GM19328 (cell line): ENCODE data around the gene GLS2.
"Not testable (repeated sequence)": the region's sequence is repeated elsewhere in the genome, so short reads cannot be mapped to it uniquely, and the experiment has no call there.

Source experiments
- ATAC-seq: cut with Tn5 transposase; IDR thresholded peaks from one replicate; pipeline ENCODE4 v1.9.1; 2021; ENCODE audit warnings: mild to moderate bottlenecking, moderate library complexity; ENCODE audit not compliant: unreplicated experiment

The GLS2 gene

DNA sequence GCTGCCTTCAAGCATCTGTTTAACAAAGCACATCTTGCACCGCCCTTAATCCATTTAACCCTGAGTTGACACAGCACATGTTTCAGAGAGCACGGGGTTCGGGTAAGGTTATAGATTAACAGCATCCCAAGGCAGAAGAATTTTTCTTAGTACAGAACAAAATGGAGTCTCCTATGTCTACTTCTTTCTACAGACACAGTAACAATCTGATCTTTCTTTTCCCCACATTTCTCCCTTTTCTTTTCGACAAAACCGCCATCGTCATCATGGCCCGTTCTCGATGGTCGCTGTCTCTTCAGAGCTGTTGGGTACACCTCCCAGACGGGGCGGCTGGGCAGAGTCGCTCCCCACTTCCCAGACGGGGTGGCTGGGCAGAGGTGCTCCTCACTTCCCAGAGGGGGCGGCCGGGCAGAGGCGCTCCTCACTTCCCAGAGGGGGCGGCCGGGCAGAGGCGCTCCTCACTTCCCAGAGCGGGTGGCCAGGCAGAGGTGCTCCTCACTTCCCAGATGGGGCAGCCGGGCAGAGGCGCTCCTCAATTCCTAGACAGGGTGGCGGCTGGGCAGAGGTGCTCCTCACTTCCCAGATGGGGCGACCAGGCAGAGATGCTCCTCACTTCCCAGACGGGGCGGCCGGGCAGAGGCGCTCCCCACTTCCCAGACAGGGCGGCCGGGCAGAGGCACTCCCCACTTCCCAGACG, 5.6 kb upstream of the GLS2 start:
- ATAC-seq, result not testable (repeated sequence)

DNA sequence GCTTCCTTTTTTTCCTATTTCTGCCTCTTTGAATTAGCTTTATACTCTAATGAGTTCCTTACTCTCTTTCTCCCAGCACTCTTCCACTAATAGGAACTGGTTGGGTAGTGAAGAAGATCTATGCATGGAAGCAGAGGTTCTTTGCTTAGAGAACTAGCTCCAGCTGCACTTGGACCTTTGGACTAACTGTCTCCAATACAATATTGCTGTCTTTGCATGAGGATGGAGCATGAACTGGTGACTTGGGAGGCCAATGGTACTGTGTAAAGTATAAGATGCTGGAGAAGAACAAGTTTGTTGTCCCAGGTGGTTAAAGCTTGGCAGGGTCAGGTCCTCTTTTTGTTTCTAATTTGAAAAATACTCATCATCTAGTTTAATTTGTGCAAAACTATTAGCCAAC, 2.4 kb upstream of the GLS2 start:
- no peak for ATAC-seq

DNA sequence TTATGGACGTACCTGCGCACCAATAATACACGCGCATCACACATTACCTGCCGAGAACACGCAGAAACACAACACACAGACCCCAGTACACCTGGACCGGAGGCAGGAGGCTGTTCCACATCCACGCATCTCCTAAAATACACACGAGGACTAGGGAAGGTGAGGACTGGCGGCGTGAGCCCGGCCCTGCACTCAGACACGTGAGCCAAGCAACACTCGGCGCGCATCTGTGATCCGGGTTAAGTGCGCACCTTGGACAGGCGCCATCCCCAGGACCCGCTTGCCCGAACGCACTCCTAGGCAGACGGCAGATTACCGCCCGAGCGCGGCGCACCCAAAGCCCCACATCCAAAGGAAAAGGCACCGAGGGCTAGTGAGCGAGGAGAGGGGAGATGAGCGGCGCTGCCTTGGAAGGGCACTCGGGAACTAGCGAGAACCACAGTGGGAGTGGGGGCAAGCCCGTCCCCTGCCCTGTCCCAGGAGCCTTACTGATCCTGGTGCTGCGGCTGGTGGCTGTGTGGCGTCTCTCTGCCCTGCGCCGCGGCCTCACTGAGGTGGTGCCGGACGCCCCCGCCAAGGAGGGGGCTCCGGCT, 417 bp downstream of the GLS2 start:
- peak; percentile 24 for ATAC-seq

DNA sequence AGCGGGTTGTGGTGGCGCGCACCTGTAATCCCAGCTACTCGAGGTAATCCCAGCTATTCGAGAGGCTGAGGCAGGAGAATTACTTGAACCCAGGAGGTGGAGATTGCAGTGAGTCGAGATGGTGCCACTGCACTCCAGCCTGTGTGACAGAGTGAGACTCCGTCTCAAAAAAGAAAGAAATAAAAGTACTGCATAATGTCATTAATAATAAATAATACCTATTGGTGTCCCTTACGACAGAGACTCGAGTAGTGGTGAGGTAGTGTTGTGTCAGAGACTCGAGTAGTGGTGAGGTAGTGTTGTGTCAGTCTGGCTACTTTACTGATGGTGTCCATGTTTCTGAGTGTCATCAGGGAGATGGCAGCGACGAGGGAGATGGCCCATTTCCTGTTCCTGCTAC, 1.3 kb downstream of the GLS2 start:
- ATAC-seq, result no peak

DNA sequence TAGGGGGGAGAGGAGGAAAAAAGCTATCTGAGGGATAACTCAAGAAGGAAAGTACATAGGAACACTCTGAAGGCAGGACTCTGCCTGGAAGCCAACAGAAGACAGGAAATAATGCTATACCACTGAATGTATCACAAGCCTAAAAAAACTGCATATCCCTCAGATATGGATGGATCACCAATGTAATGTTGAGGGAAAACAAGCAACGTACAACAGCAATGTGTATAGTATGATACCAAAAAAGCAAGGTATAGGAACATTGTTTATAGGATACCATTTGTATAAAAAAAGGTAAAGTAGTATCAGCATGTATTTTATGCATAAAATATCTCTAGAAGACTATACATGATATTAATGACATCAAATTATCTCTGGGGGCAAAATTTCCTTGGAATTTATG, 3.4 kb downstream of the GLS2 start:
- no peak for ATAC-seq

DNA sequence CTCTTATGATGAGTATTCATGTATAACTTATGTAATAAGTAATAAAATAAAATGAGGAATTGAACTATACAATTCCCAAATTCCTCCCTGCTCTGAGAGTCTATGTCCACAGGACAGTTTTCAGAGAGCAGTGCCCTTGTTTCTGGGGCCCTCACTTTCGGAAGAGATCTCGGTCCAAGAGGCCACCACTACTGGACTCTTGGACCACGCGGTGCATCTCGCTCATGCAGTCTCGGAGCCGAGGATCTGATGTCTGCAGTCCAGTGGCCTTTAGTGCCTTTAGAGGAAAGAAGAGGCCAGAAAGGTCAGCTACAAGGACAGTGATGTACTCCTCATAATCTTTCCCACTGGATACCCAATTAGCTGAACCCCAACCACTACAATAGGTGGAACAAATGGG, 8.3 kb downstream of the GLS2 start:
- no peak for ATAC-seq

DNA sequence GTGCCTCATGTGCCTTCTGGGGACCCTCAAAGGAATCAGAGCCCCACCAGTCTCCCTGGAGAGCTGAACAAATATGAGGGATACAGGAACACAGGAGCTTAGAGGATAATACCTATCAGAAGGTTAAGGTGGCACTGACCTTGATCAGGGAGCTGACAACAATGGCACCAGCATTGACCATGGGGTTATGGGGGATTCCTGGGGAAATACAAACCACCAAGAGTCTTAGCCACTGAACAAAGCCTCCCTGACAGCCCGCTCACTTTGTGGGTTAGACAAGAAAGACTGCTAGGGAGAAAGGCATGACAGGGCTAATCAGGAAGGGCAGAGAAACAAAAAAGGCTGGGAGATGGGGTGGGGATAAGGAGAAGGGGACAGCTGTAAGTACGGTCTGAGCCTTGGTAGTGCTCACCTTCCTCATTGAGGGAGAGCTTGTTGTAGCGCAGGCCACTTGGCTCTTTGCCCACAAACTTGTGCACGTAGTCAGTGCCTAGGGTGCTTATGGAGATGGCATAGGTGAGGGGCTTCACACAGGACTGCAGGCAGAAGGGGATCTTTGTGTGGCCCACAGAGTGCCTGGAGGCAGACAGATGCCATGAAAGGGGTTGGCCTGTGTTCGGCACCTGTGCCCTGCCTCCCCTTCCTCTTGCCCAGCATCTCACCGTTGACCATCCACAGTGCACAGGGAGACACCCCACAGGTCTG, 10.3 kb downstream of the GLS2 start:
- no peak for ATAC-seq

DNA sequence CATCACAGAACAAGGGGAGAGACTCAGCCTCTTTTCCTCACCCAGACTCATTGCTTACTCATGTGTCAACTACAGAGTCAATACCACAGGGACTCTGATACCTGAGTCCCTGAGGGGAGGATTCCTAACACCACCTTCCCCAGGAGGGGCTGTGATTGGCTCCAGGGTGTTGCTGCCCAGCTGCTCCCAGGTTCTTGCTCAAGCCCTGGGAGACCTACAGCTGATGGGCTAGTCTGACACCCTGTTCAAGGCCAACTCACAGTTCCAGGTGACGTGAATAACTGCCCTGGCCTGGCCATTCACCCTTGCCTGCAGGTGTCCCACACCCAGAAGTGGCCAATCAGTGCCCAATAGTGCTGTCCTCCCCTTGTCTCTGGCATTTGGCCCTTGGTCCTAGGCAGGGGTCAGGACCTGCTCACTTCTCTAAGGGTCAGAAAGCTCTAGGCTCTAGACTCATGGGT, 11.0 kb downstream of the GLS2 start:
- no peak for ATAC-seq

DNA sequence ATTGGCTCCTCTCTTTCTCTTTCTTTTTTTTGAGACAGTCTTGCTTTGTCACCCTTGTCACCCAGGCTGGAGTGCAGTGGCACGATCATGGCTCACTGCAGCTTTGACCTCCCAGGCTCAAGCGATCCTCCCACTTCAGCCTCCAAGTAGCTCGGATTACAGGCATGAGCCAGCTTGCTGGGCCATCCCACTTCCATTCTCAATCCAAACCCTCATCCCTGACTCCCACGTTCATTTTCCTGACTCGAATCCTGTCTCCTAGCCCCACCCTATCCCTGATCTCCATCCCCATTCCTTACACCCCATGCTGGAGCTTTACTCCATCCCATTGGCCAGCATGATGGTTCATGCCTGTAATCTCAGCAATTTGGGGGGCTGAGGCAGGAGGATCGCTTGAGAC, 11.8 kb downstream of the GLS2 start:
- no peak for ATAC-seq

DNA sequence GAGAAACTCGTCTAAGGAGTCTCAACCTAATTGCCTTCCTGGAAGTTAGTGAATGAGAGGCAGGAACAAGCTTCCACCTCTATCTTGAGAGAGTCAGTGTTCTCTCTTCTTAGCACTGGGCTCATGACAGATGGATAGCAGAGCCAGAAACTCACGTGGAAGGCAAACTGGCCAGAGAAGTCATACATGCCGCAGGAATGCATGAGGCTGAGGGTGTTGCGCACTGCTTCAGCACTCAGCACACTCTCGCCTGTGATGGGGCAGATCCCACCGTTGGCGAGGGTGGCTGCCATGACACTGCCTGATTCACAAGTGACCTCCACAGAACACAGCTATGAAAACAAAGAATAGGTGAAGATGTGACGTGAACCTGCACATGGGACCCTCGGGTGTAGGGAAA, 13.6 kb downstream of the GLS2 start:
- ATAC-seq, result no peak

DNA sequence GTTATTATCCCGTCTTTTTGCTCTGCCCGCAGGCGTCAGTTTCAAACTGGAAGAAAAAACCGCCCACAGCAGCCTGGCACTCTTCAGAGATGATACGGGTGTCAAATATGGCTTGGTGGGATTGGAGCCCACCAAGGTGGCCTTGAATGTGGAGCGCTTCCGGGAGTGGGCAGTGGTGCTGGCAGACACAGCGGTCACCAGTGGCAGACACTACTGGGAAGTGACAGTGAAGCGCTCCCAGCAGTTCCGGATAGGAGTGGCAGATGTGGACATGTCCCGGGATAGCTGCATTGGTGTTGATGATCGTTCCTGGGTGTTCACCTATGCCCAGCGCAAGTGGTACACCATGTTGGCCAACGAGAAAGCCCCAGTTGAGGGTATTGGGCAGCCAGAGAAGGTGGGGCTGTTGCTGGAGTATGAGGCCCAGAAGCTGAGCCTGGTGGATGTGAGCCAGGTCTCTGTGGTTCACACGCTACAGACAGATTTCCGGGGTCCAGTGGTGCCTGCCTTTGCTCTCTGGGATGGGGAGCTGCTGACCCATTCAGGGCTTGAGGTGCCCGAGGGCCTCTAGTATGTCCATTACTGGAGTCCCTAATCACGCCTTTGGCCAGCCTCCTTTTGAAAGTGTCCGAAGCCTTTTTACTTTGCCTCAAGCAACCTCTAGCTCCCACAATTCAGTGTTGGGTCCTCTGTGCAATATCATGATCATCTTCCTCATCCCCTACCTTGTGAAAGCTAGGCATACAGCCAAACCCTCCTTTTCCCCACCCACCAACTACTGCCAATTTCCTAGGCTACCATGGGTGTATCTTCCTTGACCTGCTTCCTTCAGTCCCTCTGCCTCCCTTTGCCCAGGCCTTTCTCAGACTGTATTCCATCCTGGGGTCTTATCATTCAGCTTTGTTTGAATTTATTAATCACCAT, 18.7 kb downstream of the GLS2 start:
- no peak for ATAC-seq

DNA sequence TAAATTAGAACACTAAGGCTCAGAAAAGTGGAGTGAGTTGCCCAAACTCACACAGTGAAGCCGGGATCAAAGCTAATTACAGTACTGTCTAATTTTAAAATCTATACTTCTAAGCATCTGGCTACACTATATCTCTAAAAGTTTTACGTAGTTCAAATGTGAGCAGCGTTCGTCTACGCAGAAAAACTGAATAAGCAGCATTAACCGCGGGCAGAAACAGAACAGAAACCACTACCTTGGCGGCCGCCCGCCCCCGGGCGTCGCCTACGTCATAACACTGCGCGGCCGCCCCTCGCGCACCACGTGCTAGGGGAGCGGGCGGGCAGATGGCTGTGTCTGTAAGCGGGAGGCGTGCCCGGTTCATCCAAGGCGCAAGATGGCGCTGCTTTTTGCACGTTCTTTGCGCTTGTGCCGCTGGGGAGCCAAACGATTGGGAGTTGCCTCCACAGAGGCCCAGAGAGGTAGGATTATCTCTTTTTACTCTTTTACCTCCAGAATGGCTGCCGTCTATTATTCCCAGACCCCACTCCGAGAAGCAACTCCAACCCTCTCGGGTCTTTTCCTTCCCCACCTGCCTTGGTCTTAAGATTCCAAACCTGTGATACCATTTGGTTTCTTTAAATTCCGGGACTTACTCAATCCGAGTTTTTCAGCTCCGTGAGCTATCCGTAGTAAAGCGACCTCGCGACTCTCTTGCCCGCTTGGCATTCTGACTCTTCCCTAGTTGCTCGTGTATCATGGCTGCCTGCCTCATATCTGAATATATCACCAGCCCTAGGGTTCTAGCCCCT, 19.6 kb downstream of the GLS2 start, which contains the start of gene SPRYD4:
SPRYD4 (plus strand) TSS at position 363 of the 791 bp plus-strand sequence; CDS start at position 377, 14 bp downstream.
- peak; percentile 93 for ATAC-seq

DNA sequence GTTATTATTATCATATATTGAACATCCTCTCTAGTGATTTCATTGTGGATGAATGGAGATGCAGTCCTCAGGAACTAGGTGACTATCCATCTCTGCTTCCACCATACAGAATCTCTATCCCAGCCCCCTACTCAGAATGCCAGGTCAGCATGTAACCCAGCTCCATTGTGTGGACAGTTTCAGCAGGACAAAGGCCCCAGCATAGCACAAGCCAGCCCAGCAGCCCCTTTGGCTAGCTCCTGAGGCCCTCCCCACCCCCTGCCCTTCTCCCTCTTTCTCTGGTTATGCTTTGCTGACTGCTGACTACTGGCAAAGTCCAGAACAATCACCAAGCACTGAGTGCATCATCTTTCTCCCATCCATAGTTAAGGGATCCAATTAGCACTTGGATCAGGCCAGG, 25.4 kb downstream of the GLS2 start:
- ATAC-seq, result no peak

DNA sequence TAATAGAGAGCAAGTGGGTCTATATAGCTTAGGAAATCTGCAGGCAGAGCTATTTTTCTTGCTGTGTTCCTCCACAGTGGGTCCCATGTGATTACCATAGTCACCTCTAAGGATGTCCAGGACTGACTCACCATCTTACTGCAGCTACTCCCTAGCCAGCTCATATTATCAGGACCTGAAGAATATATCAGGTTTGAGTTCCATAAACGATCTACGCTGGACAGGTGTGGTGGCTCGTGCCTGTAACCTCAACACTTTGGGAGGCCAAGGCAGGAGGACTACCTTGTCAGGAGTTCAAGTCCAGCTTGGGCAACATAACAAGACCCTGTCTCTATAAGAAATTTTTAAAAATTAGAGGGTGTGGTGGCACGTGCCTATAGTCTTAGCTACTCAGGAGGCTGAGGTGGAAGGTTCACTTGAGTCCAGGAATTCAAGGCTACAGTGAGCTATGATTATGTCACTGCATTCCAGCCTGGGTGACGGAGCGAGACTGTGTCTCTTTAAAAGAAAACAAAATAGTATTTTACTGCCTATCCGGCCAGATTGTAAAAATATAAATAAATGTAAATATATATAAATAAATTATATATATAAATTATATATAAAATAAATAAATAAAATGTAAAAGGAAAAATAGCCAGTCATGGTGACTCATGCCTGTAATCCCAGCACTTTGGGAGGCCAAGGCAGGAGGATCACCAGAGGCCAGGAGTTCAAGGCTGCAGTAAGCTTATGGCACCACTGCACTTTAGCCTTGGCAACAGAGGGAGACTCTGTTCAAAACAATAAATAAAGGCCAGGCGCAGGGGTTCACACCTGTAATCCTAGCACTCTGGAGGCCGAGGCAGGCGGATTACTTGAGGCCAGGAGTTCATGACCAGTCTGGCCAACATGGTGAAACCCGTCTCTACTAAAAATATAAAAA, 26.5 kb downstream of the GLS2 start:
- ATAC-seq, result no peak

DNA sequence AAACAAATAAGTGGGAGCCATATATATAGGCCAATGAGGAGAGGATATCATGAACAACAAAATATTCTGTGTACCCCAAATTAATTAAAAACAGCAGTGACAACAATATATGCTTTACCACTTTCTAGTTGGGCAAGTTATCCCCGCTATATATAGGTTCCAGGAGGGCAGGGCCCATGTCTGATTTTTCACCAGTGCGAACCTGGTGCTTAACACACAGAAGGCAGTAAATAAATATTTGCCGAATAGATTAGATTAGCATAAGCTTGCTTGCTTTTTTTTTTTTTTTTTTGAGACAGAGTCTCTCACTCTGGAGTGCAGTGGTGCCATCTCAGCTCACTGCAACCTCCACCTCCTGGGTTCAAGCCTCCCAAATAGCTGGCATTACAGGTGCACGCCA, 30.1 kb downstream of the GLS2 start:
- ATAC-seq, result no peak

DNA sequence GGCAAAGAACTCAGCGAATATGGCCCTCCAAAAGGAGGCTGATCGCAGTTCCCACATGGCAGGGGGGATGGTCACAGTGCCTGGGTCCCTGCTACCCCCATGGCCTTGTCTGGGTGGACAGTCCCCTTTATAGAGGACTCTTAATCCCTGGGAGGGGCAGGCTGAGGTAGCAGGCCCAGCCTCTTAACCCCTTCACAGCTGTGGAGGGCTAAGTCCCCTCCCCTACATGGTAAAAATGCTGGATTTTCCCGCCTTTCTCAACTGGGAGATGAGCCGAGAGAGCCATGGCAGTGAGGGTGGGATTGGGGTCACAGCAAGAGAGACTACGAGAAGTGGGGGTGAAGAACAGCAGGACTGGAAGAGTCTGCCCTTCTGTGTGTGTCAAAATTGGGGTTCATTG, 33.4 kb downstream of the GLS2 start, which contains the start of gene MIP:
MIP (minus strand) TSS at position 101 of the 400 bp plus-strand sequence; CDS start at position 57, 44 bp downstream.
- ATAC-seq, result no peak

DNA sequence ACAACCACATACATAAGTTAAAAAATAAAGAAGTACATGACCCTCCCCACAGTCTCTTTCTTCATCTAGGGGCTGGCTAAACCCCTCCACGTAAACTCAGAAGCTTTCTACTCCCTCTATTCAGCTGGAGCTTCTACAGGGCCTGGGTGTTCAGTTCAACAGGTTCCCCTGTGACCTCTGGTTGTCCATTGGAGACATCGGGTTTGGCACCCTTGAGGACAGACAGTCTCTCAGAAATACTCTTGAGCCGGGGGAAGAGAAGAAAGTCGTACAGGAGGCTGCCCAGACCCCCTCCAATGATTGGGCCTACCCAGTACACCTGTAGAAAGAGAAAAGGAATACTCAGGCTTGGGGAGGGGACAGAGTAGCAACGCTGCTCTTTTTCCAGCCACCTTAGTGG, 36.8 kb downstream of the GLS2 start:
- no peak for ATAC-seq

DNA sequence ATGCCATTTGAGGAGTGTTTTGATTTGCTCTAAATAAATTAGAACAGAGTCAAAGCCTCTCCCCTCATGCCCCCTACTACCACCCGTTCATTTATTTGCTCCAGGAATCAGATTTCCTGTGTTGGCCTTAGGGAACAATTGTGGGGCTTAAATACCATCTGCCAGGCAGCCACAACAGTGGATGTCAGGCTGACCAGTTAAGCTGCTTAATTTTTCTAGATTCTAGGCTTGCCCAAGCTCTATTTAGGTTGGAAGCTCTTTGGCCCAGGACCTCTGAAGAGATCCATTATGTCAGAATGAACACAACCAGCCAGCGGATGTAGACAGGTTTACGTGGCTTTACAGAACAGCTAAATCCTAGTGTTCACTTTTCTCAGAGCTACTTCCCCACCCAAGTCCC, 37.7 kb downstream of the GLS2 start:
- no peak for ATAC-seq

DNA sequence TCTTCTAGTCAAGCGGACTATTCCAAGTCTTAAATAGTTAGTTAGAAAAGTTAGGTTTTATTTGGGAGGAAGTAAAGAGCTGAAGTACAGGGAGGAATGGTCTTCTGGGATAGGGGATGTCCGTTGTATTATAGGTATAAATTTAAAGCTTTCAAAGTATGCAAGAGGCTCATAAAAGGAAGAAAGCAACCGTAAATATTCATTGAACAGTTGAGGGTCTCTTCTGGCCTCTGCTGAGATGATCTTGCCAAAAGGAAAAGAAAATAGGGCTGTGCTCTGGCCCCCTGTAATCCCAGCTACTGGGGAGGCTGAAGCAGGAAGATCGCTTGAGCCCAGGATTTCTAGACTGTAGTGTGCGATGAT, 38.4 kb downstream of the GLS2 start:
- no peak for ATAC-seq
